Epithelial cell of prostate (primary cell): ENCODE data around the gene RASSF5.

Experiments used
- DNase-seq: peaks from one replicate; pipeline ENCODE4 v3.0.0-alpha.2; 2011; ENCODE audit warnings: low read depth, low spot score
- H3K27ac ChIP-seq: fragments of 450-650 bp; 2 replicates; pipeline ENCODE4 v1.5.1; 2017; ENCODE audit warnings: mild to moderate bottlenecking

RASSF5 gene

GRCh38 chr1:206538086-206538770 is 30.9 kb downstream of the RASSF5 start:
- H3K27ac ChIP-seq: no peak overlapping the region
- no peak for DNase-seq

- no peak overlapping the region for H3K27ac ChIP-seq
- no peak for DNase-seq
Measured at GRCh38 chr1:206538901-206539640, 31.7 kb downstream of the RASSF5 start.

- H3K27ac ChIP-seq: no peak overlapping the region
- DNase-seq: no peak
Measured at GRCh38 chr1:206540044-206540780, 32.9 kb downstream of the RASSF5 start.

- H3K27ac ChIP-seq: no peak overlapping the region
- DNase-seq: no peak
Measured at GRCh38 chr1:206541236-206541833, 34.0 kb downstream of the RASSF5 start.

- H3K27ac ChIP-seq: no peak overlapping the region
- no peak for DNase-seq
Measured at GRCh38 chr1:206544562-206545257, 37.4 kb downstream of the RASSF5 start.

GRCh38 chr1:206545351-206545750 is 38.0 kb downstream of the RASSF5 start:
- no peak for DNase-seq
- no peak overlapping the region for H3K27ac ChIP-seq

GRCh38 chr1:206547104-206547503 is 39.8 kb downstream of the RASSF5 start:
- DNase-seq: no peak
- H3K27ac ChIP-seq: no peak overlapping the region

- no peak overlapping the region for H3K27ac ChIP-seq
- no peak for DNase-seq
Measured at GRCh38 chr1:206550446-206550845, 43.1 kb downstream of the RASSF5 start.

- DNase-seq: no peak
- H3K27ac ChIP-seq: no peak overlapping the region
Measured at GRCh38 chr1:206551296-206551985, 44.1 kb downstream of the RASSF5 start.

- H3K27ac ChIP-seq: no peak overlapping the region
- DNase-seq: no peak
Measured at GRCh38 chr1:206551986-206552326, 44.6 kb downstream of the RASSF5 start.

- H3K27ac ChIP-seq: no peak overlapping the region
- no peak for DNase-seq
Measured at GRCh38 chr1:206554211-206554610, 46.9 kb downstream of the RASSF5 start.

- no peak overlapping the region for H3K27ac ChIP-seq
- DNase-seq: no peak
Measured at GRCh38 chr1:206554701-206555472, 47.6 kb downstream of the RASSF5 start.

- no peak for DNase-seq
- H3K27ac ChIP-seq: no peak overlapping the region
Measured at GRCh38 chr1:206555473-206555935, 48.2 kb downstream of the RASSF5 start.

GRCh38 chr1:206556047-206556749 is 48.9 kb downstream of the RASSF5 start:
- H3K27ac ChIP-seq: no peak overlapping the region
- no peak for DNase-seq

GRCh38 chr1:206556750-206557635 is 49.7 kb downstream of the RASSF5 start:
- H3K27ac ChIP-seq: no peak overlapping the region
- no peak for DNase-seq

GRCh38 chr1:206557636-206558473 is 50.5 kb downstream of the RASSF5 start:
- no peak overlapping the region for H3K27ac ChIP-seq
- DNase-seq: no peak
